ENCODE data around the gene ARHGAP29.

ARHGAP29 gene

DNA sequence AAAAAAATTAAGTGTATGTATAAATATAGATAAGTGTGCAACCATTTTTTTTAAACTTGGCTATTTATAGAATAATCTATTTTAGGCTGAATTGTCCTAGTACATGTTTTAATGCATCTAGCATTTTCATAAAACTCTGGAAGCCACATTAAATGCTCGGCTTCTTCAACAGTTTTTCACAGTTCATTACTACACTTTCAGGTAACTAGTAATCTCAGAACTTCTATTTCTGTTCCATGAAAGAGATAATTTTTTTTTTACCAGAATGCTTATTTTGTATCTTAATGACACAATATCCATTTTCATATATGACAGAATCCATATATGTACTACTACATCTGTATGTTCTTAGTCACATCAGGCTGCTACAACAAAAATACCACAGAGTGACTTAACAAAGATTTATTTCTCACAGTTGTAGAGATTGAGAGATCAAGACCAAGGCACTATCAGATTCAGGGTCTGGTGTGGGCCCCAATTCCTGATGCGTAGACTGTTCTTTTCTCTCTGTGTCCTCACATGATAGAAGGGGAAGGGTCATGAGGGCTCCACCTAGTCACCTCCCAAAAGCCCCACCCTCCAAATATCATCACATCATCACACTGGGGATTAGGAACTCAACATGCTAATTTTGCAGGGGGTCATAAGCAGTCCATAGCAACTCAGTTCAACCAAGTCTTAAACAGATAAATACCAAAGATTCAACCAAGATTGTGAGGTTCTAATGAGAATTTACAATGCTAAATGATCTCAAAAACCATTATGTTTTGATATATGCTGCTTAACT, 43.1 kb downstream of the ARHGAP29 start:
- no peaks in the 10 kb centered on the region for H3K4me1 ChIP-seq (ENCODE audit: insufficient read depth, low read length)
- H4K20me1 ChIP-seq (ENCODE audit: insufficient read depth, low read length): no peaks in the 10 kb centered on the region
- no peaks in the 10 kb centered on the region for H3K9me3 ChIP-seq (ENCODE audit: insufficient read depth, low read length, severe bottlenecking)
- H3K9ac ChIP-seq (ENCODE audit: low read depth, low read length): no peak overlapping the region
- H3K27me3 ChIP-seq (ENCODE audit: insufficient read depth, low read length, poor library complexity): no peaks in the 10 kb centered on the region
- H3K4me2 ChIP-seq (ENCODE audit: insufficient read depth, low read length): no peak overlapping the region
- ATAC-seq (ENCODE audit: insufficient read depth, low read depth) (no peak), DNase-seq (no peak)
- no peaks in the 10 kb centered on the region for H3K36me3 ChIP-seq (ENCODE audit: insufficient read depth, low read length)
- H3K27ac ChIP-seq (ENCODE audit: low read length): no peak overlapping the region
- TF ChIP-seq, protein P1, sequence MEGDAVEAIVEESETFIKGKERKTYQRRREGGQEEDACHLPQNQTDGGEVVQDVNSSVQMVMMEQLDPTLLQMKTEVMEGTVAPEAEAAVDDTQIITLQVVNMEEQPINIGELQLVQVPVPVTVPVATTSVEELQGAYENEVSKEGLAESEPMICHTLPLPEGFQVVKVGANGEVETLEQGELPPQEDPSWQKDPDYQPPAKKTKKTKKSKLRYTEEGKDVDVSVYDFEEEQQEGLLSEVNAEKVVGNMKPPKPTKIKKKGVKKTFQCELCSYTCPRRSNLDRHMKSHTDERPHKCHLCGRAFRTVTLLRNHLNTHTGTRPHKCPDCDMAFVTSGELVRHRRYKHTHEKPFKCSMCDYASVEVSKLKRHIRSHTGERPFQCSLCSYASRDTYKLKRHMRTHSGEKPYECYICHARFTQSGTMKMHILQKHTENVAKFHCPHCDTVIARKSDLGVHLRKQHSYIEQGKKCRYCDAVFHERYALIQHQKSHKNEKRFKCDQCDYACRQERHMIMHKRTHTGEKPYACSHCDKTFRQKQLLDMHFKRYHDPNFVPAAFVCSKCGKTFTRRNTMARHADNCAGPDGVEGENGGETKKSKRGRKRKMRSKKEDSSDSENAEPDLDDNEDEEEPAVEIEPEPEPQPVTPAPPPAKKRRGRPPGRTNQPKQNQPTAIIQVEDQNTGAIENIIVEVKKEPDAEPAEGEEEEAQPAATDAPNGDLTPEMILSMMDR (IDR thresholded peaks at IDR 0.05; ENCODE audit: borderline replicate concordance, extremely low read depth, low read length, poor library complexity, severe bottlenecking): no peak
- H3K4me3 ChIP-seq (ENCODE audit: low read depth in 1 of 2, low read length in 2 of 2): no peak overlapping the region
- no peak overlapping the region for H2AFZ ChIP-seq (ENCODE audit: low read depth, low read length)
- H3K79me2 ChIP-seq (ENCODE audit: insufficient read depth, low read length): no peaks in the 10 kb centered on the region

DNA sequence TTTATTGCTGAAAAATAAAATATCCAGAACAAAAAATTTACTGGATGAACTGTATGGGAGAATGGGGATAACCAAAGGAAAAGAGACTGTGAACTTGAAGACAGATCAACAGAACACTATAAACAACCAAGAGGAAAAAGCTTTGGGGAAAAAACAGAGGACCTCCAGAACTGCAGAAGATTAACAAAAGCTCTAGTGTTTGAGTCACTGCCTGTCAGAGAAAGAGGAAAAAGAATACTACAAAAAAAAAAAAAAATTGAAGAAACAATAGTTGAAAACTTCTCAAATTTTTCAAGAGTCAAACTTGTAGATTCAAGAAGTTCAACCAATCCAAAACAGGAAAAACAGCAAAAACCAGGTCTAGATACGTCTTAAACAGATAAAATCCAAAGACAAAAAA, 44.3 kb downstream of the ARHGAP29 start:
- H3K4me1 ChIP-seq (ENCODE audit: insufficient read depth, low read length): no peaks in the 10 kb centered on the region
- no peaks in the 10 kb centered on the region for H3K79me2 ChIP-seq (ENCODE audit: insufficient read depth, low read length)
- no peak overlapping the region for H3K4me2 ChIP-seq (ENCODE audit: insufficient read depth, low read length)
- H3K27me3 ChIP-seq (ENCODE audit: insufficient read depth, low read length, poor library complexity): no peaks in the 10 kb centered on the region
- no peaks in the 10 kb centered on the region for H3K9me3 ChIP-seq (ENCODE audit: insufficient read depth, low read length, severe bottlenecking)
- TF ChIP-seq EZH2 (IDR thresholded peaks at IDR 0.05; ENCODE audit: borderline replicate concordance, low read depth, low read length, severe bottlenecking): no peak
- TF ChIP-seq, protein P1 (IDR thresholded peaks at IDR 0.05; ENCODE audit: borderline replicate concordance, extremely low read depth, low read length, poor library complexity, severe bottlenecking): no peak
- H3K27ac ChIP-seq (ENCODE audit: low read length): no peak overlapping the region
- H3K36me3 ChIP-seq (ENCODE audit: insufficient read depth, low read length): no peaks in the 10 kb centered on the region
- no peak for DNase-seq
- no peak for ATAC-seq (ENCODE audit: insufficient read depth, low read depth)
- H3K4me3 ChIP-seq (ENCODE audit: low read depth in 1 of 2, low read length in 2 of 2): no peak overlapping the region
- H4K20me1 ChIP-seq (ENCODE audit: insufficient read depth, low read length): no peaks in the 10 kb centered on the region
- no peak overlapping the region for H3K9ac ChIP-seq (ENCODE audit: low read depth, low read length)
- no peak overlapping the region for H2AFZ ChIP-seq (ENCODE audit: low read depth, low read length)

DNA sequence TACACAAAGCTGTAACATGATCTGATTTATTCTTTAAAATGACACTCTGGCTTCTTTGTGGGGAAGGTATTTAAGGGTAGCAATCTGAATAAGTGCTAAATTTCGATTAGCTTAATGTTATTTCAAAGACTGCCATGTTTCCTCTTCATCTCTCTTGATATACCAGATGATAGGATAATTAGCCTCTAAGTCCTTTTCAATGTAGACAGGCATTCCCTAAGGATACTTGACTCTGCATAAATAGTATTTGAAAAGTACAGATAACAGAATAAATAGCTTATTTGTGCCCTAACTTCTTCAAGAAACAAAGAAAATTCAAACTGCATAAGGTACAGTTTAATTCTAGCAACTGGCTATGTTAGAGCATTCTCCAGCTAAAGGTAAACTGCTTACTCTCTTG, 46.2 kb downstream of the ARHGAP29 start:
- ATAC-seq (ENCODE audit: insufficient read depth, low read depth): no peak
- H3K27me3 ChIP-seq (ENCODE audit: insufficient read depth, low read length, poor library complexity): no peaks in the 10 kb centered on the region
- no peak overlapping the region for H3K9ac ChIP-seq (ENCODE audit: low read depth, low read length)
- TF ChIP-seq, protein P1 (IDR thresholded peaks at IDR 0.05; ENCODE audit: borderline replicate concordance, extremely low read depth, low read length, poor library complexity, severe bottlenecking): no peak
- TF ChIP-seq EZH2 (IDR thresholded peaks at IDR 0.05; ENCODE audit: borderline replicate concordance, low read depth, low read length, severe bottlenecking): no peak
- H3K4me3 ChIP-seq (ENCODE audit: low read depth in 1 of 2, low read length in 2 of 2): no peak overlapping the region
- H2AFZ ChIP-seq (ENCODE audit: low read depth, low read length): no peak overlapping the region
- no peaks in the 10 kb centered on the region for H3K79me2 ChIP-seq (ENCODE audit: insufficient read depth, low read length)
- no peaks in the 10 kb centered on the region for H3K9me3 ChIP-seq (ENCODE audit: insufficient read depth, low read length, severe bottlenecking)
- no peak overlapping the region for H3K27ac ChIP-seq (ENCODE audit: low read length)
- H4K20me1 ChIP-seq (ENCODE audit: insufficient read depth, low read length): no peaks in the 10 kb centered on the region
- H3K4me2 ChIP-seq (ENCODE audit: insufficient read depth, low read length): no peak overlapping the region
- H3K36me3 ChIP-seq (ENCODE audit: insufficient read depth, low read length): no peaks in the 10 kb centered on the region
- no peaks in the 10 kb centered on the region for H3K4me1 ChIP-seq (ENCODE audit: insufficient read depth, low read length)
- DNase-seq: no peak

Data from DND-41 (cell line).